Hindlimb muscle (tissue), 1 donor: ENCODE data around the gene PRR12. TPM values are rescaled to one million over a fixed set of nuclear protein-coding genes. Genes with fewer than 3 reads are reported as not detected.
A peak's percentile ranks its signal among the peaks of the same experiment; 100 is the strongest.

Source experiments
- DNase-seq: peaks from one replicate; pipeline ENCODE4 v3.0.0-alpha.2; 2013
- polyA plus RNA-seq: library from polyadenylated mRNA; unstranded; fragments of 120-200 nt; gene quantifications from one replicate; pipeline ENCODE4 v1.2.1, GENCODE V29; 2013; ENCODE audit not compliant: insufficient read length

The PRR12 gene
- polyA plus RNA-seq, 1 donor: 23.3 TPM

GRCh38 chr19:49651029-49651819 is 60.2 kb downstream of the PRR12 start:
- no peak for DNase-seq

GRCh38 chr19:49651820-49652550 is 61.0 kb downstream of the PRR12 start:
- no peak for DNase-seq

- no peak for DNase-seq
Measured at GRCh38 chr19:49652551-49653465, 61.8 kb downstream of the PRR12 start.

- DNase-seq: no peak
Measured at GRCh38 chr19:49653466-49653806, 62.5 kb downstream of the PRR12 start.

GRCh38 chr19:49654581-49654980 is 63.6 kb downstream of the PRR12 start:
- DNase-seq: no peak

- no peak for DNase-seq
Measured at GRCh38 chr19:49655570-49656455, 64.8 kb downstream of the PRR12 start.

- no peak for DNase-seq
Measured at GRCh38 chr19:49656456-49657109, 65.6 kb downstream of the PRR12 start.

- DNase-seq: no peak
Measured at GRCh38 chr19:49657493-49658138, 66.6 kb downstream of the PRR12 start.

- no peak for DNase-seq
Measured at GRCh38 chr19:49658139-49658517, 67.1 kb downstream of the PRR12 start.

GRCh38 chr19:49658566-49659442 is 67.8 kb downstream of the PRR12 start:
- DNase-seq: no peak

GRCh38 chr19:49660338-49660961 is 69.5 kb downstream of the PRR12 start:
- no peak for DNase-seq

GRCh38 chr19:49662011-49662410 is 71.0 kb downstream of the PRR12 start:
- no peak for DNase-seq

GRCh38 chr19:49663224-49663623 is 72.2 kb downstream of the PRR12 start:
- no peak for DNase-seq

- DNase-seq: peak; percentile 69
Measured at GRCh38 chr19:49664171-49665035, 73.4 kb downstream of the PRR12 start.

- no peak for DNase-seq
Measured at GRCh38 chr19:49665036-49665350, 74.0 kb downstream of the PRR12 start.

GRCh38 chr19:49665351-49666119 is 74.6 kb downstream of the PRR12 start, which contains the start of the genes BCL2L12 and IRF3:
BCL2L12 (plus strand) TSS chr19:49665933; CDS start chr19:49666693, 760 bp downstream.
IRF3 (minus strand) TSS chr19:49665857; CDS start chr19:49664838, 1,019 bp downstream.
- DNase-seq: peak; percentile 98

GRCh38 chr19:49666120-49666444 is 75.1 kb downstream of the PRR12 start:
- no peak for DNase-seq

GRCh38 chr19:49667473-49667872 is 76.5 kb downstream of the PRR12 start:
- no peak for DNase-seq
